HCT116 (cell line): ENCODE data around the gene GHR. TPM values are rescaled to one million over a fixed set of nuclear protein-coding genes. Genes with fewer than 3 reads are reported as not detected.

ENCODE experiments used
- ATAC-seq: fragments of 200-7000 bp; cut with Tn5 transposase; 2 replicates; pipeline ENCODE4 v1.9.1; 2020; ENCODE audit warnings: mild to moderate bottlenecking, moderate library complexity
- BruUV-seq: library from RNA; stranded (reverse); fragments of 400-500 nt; replicated peaks from 2 replicates; lab custom pipeline; 2021; lab: Mats Ljungman, UMichigan
- CTCF ChIA-PET: fragments of 300-600 bp; sonication (Branson Sonifier 250); formaldehyde crosslinking; loops from one replicate; lab custom pipeline; 2021; ENCODE audit warnings: antibody characterized with exemption; lab: Charles Lee
- POLR2A ChIA-PET: fragments of 300-600, 350-600 bp; sonication (Branson Sonifier 250); formaldehyde crosslinking; loops from one replicate; lab custom pipeline; 2021; ENCODE audit warnings: antibody characterized with exemption; lab: Charles Lee
- RAD21 ChIA-PET, 2 experiments: fragments of 300-600 bp; sonication (Branson Sonifier 250); formaldehyde crosslinking; loops; one replicate each; lab custom pipeline; 2023; ENCODE audit warnings: low total read pairs in 2 of 2; ENCODE audit not compliant: uncharacterized antibody in 2 of 2, unreplicated experiment in 2 of 2, low non-redundant PET in 1 of 2; lab: Charles Lee
- DNase-seq: peaks from one replicate; pipeline ENCODE4 v3.0.0-alpha.2; 2010; ENCODE audit warnings: low read depth, low spot score
- H2AFZ ChIP-seq: fragments of 200-600 bp; shearing (Covaris generic), sonication (generic); 2 replicates; pipeline ENCODE4 v1.6.1; 2017; ENCODE audit warnings: low read depth, mixed run types, mixed read lengths, antibody characterized with exemption, low read length; ENCODE audit not compliant: poor library complexity, severe bottlenecking
- H3K27ac ChIP-seq: 2 replicates; pipeline ENCODE4 v1.5.1; 2012; ENCODE audit warnings: low read depth, low read length
- H3K27me3 ChIP-seq: fragments of 200-600 bp; sonication (generic); 2 replicates; pipeline ENCODE4 v1.6.1; 2016; ENCODE audit warnings: mixed run types, low read length, mixed read lengths; ENCODE audit not compliant: insufficient read depth
- H3K36me3 ChIP-seq, 2 experiments: fragments of 200-500 bp in 1 of 2; fragments of 200-600 bp in 1 of 2; sonication (Bioruptor generic) in 1 of 2; sonication (generic) in 1 of 2; 2 replicates each; pipeline versions ENCODE4 v1.5.1 to v1.6.1; 2014 to 2016; ENCODE audit warnings: low read length in 2 of 2, inconsistent platforms in 1 of 2, mixed read lengths in 1 of 2, mixed run types in 1 of 2; ENCODE audit not compliant: insufficient read depth in 2 of 2, control insufficient read depth in 1 of 2
- H3K4me1 ChIP-seq, 2 experiments: fragments of 200-600 bp in 1 of 2; sonication (generic) in 1 of 2; 2 replicates each; pipeline versions ENCODE4 v1.5.1 to v1.6.1; 2012 to 2017; ENCODE audit warnings: low read length in 2 of 2, inconsistent platforms in 1 of 2, mild to moderate bottlenecking in 1 of 2, mixed read lengths in 1 of 2, mixed run types in 1 of 2, moderate library complexity in 1 of 2; ENCODE audit not compliant: insufficient read depth in 2 of 2, control insufficient read depth in 1 of 2
- H3K4me2 ChIP-seq: fragments of 200-600 bp; sonication (generic); 2 replicates; pipeline ENCODE4 v1.6.1; 2017; ENCODE audit warnings: mixed run types, low read length, mixed read lengths
- H3K4me3 ChIP-seq, 2 experiments: fragments of 200-600 bp in 1 of 2; sonication (generic) in 1 of 2; replicated peaks in 1 of 2; 2 replicates each; pipeline ENCODE4 v1.5.1; 2011 to 2016; ENCODE audit warnings: low read length in 2 of 2, control low read depth in 1 of 2, low read depth in 1 of 2, mild to moderate bottlenecking in 1 of 2, mixed read lengths in 1 of 2, mixed run types in 1 of 2
- H3K79me2 ChIP-seq: fragments of 200-600 bp; sonication (generic); 2 replicates; pipeline ENCODE4 v1.6.1; 2017; ENCODE audit warnings: mild to moderate bottlenecking, mixed run types, low read length, moderate library complexity, mixed read lengths; ENCODE audit not compliant: insufficient read depth
- H3K9ac ChIP-seq: fragments of 200-600 bp; sonication (generic); 2 replicates; pipeline ENCODE4 v1.6.1; 2016; ENCODE audit warnings: low read length, mixed read lengths
- H3K9me2 ChIP-seq: fragments of 200-600 bp; sonication (generic), shearing (Covaris generic); 2 replicates; pipeline ENCODE4 v1.6.1; 2017; ENCODE audit warnings: mixed run types, mild to moderate bottlenecking, moderate library complexity; ENCODE audit not compliant: insufficient read depth
- H3K9me3 ChIP-seq, 2 experiments: fragments of 200-500 bp in 1 of 2; fragments of 200-600 bp in 1 of 2; sonication (Bioruptor generic) in 1 of 2; sonication (generic) in 1 of 2; 2 replicates each; pipeline ENCODE4 v1.6.1; 2014 to 2017; ENCODE audit warnings: low read length in 2 of 2, mixed read lengths in 2 of 2, inconsistent platforms in 1 of 2, low read depth in 1 of 2, mild to moderate bottlenecking in 1 of 2, mixed run types in 1 of 2, moderate library complexity in 1 of 2; ENCODE audit not compliant: control insufficient read depth in 1 of 2, insufficient read depth in 1 of 2
- H4K20me1 ChIP-seq: fragments of 200-600 bp; sonication (generic), shearing (Covaris generic); 2 replicates; pipeline ENCODE4 v1.6.1; 2017; ENCODE audit warnings: mixed run types, mild to moderate bottlenecking, moderate library complexity; ENCODE audit not compliant: insufficient read depth
- CEBPB ChIP-seq: IDR thresholded peaks from 2 replicates; pipeline ENCODE4 v1.6.1; 2012; ENCODE audit warnings: low read depth
- EGR1 ChIP-seq: IDR thresholded peaks from 2 replicates; pipeline ENCODE4 v1.6.1; 2012; ENCODE audit warnings: low read depth
- ELF1 ChIP-seq: IDR thresholded peaks from 2 replicates; pipeline ENCODE4 v1.6.1; 2012; ENCODE audit warnings: low read depth, borderline replicate concordance
- RAD21 ChIP-seq: IDR thresholded peaks from 2 replicates; pipeline ENCODE4 v1.6.1; 2012; ENCODE audit warnings: low read depth, mild to moderate bottlenecking
- REST ChIP-seq: IDR thresholded peaks from 2 replicates; pipeline ENCODE4 v1.6.1; 2012; ENCODE audit warnings: low read depth
- SRF ChIP-seq: IDR thresholded peaks from 2 replicates; pipeline ENCODE4 v1.6.1; 2012; ENCODE audit warnings: low read depth
- TCF7L2 ChIP-seq: IDR thresholded peaks from 2 replicates; pipeline ENCODE4 v1.7.0; 2011; ENCODE audit warnings: borderline replicate concordance, inconsistent platforms; ENCODE audit not compliant: insufficient read depth, insufficient read length; ENCODE audit errors: extremely low read depth
- intact Hi-C: fragments of 100-400 bp; cut with micrococcal nuclease; formaldehyde crosslinking; loops from 2 replicates; pipeline ENCODE4 v1.10.0; 2022
- total RNA-seq: library from RNA; stranded (reverse); gene quantifications from one replicate; pipeline ENCODE4 v1.2.1, GENCODE V29; 2021; ENCODE audit not compliant: unreplicated experiment

GHR gene
- total RNA-seq, 1 experiment from 2014 or later: not detected

DNA sequence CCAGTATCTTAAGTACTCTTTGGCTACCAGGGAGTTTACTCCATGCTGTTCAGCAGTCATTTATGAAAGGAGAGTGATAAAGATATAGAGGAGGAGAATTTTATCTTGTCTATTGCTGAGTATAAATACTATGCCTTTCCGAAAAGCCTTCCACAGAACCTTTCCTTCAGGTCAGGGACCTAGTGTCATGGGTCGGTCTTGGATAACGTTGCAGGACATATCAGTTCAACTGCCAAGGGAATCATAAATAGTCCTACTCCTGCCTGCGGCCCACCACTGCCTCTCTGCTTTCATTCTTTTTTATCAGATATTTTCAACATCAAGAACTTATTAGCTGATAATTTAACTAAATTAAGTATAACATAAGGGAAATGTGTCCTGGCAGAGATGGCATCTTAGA is 211.3 kb downstream of the GHR start:
- no peak overlapping the region for H3K9ac ChIP-seq
- intact Hi-C loops: no loop called here
- no peaks in the 10 kb centered on the region for H3K4me1 ChIP-seq
- CTCF ChIA-PET: no interaction called here
- H3K79me2 ChIP-seq: no peaks in the 10 kb centered on the region
- H3K27me3 ChIP-seq: no peaks in the 10 kb centered on the region
- H3K4me3 ChIP-seq: no peak overlapping the region
- H3K36me3 ChIP-seq: no peaks in the 10 kb centered on the region
- H3K27ac ChIP-seq: no peak overlapping the region
- H3K9me2 ChIP-seq: no peaks in the 10 kb centered on the region
- TF ChIP-seq REST (no peak), TCF7L2 (no peak), ELF1 (no peak), EGR1 (no peak), SRF (no peak), CEBPB (no peak), RAD21 (no peak)
- TF ChIP-seq, all 23 proteins: peak for 0
- Histone ChIP-seq H2AFZ (no peak overlapping the region), H3K9me3 (no peaks in the 10 kb centered on the region), H3K4me2 (no peak overlapping the region), H4K20me1 (no peaks in the 10 kb centered on the region)
- BruUV-seq: no TSS peak
- RAD21 ChIA-PET: no interaction called here
- POLR2A ChIA-PET: no interaction called here
- no peak for DNase-seq
- no peak for ATAC-seq
